Caco-2 (cell line): ENCODE data around the gene RPL31. TPM values are rescaled to one million over a fixed set of nuclear protein-coding genes. Genes with fewer than 3 reads are reported as not detected.

Source experiments
- BruUV-seq: library from RNA; stranded (reverse); fragments of 400-500 nt; replicated peaks from 2 replicates; lab custom pipeline; 2021; lab: Mats Ljungman, UMichigan
- CTCF ChIA-PET: fragments of 300-600 bp; sonication (Branson Sonifier 250); formaldehyde crosslinking; loops from one replicate; lab custom pipeline; 2022; ENCODE audit warnings: antibody characterized with exemption; lab: Charles Lee
- POLR2A ChIA-PET: fragments of 300-600 bp; sonication (Branson Sonifier 250); formaldehyde crosslinking; loops from one replicate; lab custom pipeline; 2022; ENCODE audit warnings: antibody characterized with exemption; lab: Charles Lee
- DNase-seq, 2 experiments: peaks; one replicate each; pipeline versions ENCODE4 v3.0.0 to v3.0.0-alpha.2; 2020 to 2022
- H3K27me3 ChIP-seq: replicated peaks from 2 replicates; pipeline ENCODE4 v1.6.0; 2011; ENCODE audit warnings: low read length; ENCODE audit not compliant: control insufficient read depth, insufficient read depth
- H3K36me3 ChIP-seq: 2 replicates; pipeline ENCODE4 v1.5.1; 2011; ENCODE audit warnings: low read length; ENCODE audit not compliant: control insufficient read depth, insufficient read depth
- H3K4me1 ChIP-seq: fragments of 250-450 bp; sonication (Bioruptor Pico); 2 replicates; pipeline ENCODE4 v1.5.1; 2020; ENCODE audit warnings: mild to moderate bottlenecking
- H3K4me3 ChIP-seq: 2 replicates; pipeline ENCODE4 v1.5.1; 2011; ENCODE audit warnings: low read depth, mild to moderate bottlenecking, control low read depth, low read length
- H3K9me3 ChIP-seq: fragments of 250-450 bp; sonication (Bioruptor Pico); 2 replicates; pipeline ENCODE4 v1.5.1; 2020; ENCODE audit warnings: mild to moderate bottlenecking, moderate library complexity
- H3K27ac Mint-ChIP-seq: one replicate; pipeline ENCODE4 v1.8.0; 2022; ENCODE audit warnings: mixed read lengths; ENCODE audit not compliant: unreplicated experiment
- H3K27me3 Mint-ChIP-seq: one replicate; pipeline ENCODE4 v1.8.0; 2022; ENCODE audit warnings: mixed read lengths; ENCODE audit not compliant: insufficient read depth, unreplicated experiment
- H3K36me3 Mint-ChIP-seq: one replicate; pipeline ENCODE4 v1.8.0; 2022; ENCODE audit warnings: mild to moderate bottlenecking, mixed read lengths; ENCODE audit not compliant: insufficient read depth, unreplicated experiment
- H3K4me1 Mint-ChIP-seq: one replicate; pipeline ENCODE4 v1.8.0; 2022; ENCODE audit warnings: low read depth, mixed read lengths; ENCODE audit not compliant: unreplicated experiment
- H3K4me3 Mint-ChIP-seq: one replicate; pipeline ENCODE4 v1.8.0; 2022; ENCODE audit warnings: mild to moderate bottlenecking, moderate library complexity, mixed read lengths; ENCODE audit not compliant: unreplicated experiment
- H3K9me3 Mint-ChIP-seq: one replicate; pipeline ENCODE4 v1.8.0; 2022; ENCODE audit warnings: mixed read lengths; ENCODE audit not compliant: unreplicated experiment
- intact Hi-C: fragments of 100-400 bp; cut with micrococcal nuclease; formaldehyde crosslinking; loops from one replicate; pipeline ENCODE4 v1.10.0; 2022; ENCODE audit not compliant: unreplicated experiment
- total RNA-seq: library from RNA; stranded (reverse); gene quantifications from 2 replicates; pipeline ENCODE4 v1.2.3, GENCODE V29; 2022
- TF ChIP-seq, protein P1 (sequence below), 2 experiments: fragments of 200-600 bp in 1 of 2; IDR thresholded peaks; 1 replicate in 1 of 2; 2 replicates in 1 of 2; pipeline versions ENCODE4 v1.5.1 to v1.8.0; 2011 to 2022; ENCODE audit warnings: antibody characterized with exemption in 1 of 2, control low read depth in 1 of 2, inconsistent platforms in 1 of 2, low read depth in 1 of 2, low read length in 1 of 2, mild to moderate bottlenecking in 1 of 2, moderate library complexity in 1 of 2; ENCODE audit not compliant: insufficient read depth in 1 of 2, severe bottlenecking in 1 of 2, unreplicated experiment in 1 of 2

RPL31 gene
- total RNA-seq, 1 experiment from 2014 or later = 2,026 TPM

DNA sequence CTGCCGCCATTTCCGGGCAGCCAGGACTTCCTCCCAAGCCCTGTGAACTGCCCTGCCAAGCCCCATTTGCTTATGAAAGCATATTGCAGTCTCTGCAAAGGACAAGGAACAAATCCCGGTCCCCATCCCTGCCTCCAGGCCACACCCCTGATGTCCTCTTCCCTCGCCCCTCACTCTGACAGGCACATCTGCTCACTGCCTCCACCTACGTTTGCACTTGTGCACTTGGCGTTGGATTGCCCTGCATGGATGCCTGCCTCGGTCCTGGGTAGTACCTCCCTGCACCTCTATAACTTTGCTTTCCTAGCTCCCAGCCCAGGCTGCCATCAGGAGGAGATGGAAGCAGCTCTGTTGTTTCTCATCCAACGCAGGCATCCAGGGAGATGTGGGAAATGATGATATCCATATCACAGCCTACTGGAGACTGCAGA, 19.6 kb upstream of the RPL31 start:
- no peaks in the 10 kb centered on the region for H3K36me3 Mint-ChIP-seq
- no peak overlapping the region for H3K27ac Mint-ChIP-seq
- Histone ChIP-seq H3K4me1 (peaks cover 16% of the 10 kb centered on the region), H3K4me3 (no peak overlapping the region), H3K36me3 (no peaks in the 10 kb centered on the region), H3K27me3 (no peaks in the 10 kb centered on the region), H3K9me3 (no peaks in the 10 kb centered on the region)
- TF ChIP-seq, protein P1, sequence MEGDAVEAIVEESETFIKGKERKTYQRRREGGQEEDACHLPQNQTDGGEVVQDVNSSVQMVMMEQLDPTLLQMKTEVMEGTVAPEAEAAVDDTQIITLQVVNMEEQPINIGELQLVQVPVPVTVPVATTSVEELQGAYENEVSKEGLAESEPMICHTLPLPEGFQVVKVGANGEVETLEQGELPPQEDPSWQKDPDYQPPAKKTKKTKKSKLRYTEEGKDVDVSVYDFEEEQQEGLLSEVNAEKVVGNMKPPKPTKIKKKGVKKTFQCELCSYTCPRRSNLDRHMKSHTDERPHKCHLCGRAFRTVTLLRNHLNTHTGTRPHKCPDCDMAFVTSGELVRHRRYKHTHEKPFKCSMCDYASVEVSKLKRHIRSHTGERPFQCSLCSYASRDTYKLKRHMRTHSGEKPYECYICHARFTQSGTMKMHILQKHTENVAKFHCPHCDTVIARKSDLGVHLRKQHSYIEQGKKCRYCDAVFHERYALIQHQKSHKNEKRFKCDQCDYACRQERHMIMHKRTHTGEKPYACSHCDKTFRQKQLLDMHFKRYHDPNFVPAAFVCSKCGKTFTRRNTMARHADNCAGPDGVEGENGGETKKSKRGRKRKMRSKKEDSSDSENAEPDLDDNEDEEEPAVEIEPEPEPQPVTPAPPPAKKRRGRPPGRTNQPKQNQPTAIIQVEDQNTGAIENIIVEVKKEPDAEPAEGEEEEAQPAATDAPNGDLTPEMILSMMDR (IDR thresholded peaks at IDR 0.05; ENCODE audit: insufficient read depth in 1 of 2, low read depth in 1 of 2, low read length in 1 of 2, severe bottlenecking in 1 of 2, unreplicated experiment in 1 of 2) = no peak
- no peak overlapping the region for H3K4me3 Mint-ChIP-seq
- BruUV-seq = no TSS peak
- no peaks in the 10 kb centered on the region for H3K9me3 Mint-ChIP-seq
- DNase-seq = no peak
- ChIA-PET CTCF (interaction anchor here (0.8 to 1.0 kb wide), 2 partner anchors 252 to 372 kb away, joined by 3 to 4 read pairs; no protein-coding TSS in a partner anchor), POLR2A (no interaction called here)
- intact Hi-C loops = no loop called here
- H3K4me1 Mint-ChIP-seq = peaks cover 8% of the 10 kb centered on the region
- no peaks in the 10 kb centered on the region for H3K27me3 Mint-ChIP-seq

DNA sequence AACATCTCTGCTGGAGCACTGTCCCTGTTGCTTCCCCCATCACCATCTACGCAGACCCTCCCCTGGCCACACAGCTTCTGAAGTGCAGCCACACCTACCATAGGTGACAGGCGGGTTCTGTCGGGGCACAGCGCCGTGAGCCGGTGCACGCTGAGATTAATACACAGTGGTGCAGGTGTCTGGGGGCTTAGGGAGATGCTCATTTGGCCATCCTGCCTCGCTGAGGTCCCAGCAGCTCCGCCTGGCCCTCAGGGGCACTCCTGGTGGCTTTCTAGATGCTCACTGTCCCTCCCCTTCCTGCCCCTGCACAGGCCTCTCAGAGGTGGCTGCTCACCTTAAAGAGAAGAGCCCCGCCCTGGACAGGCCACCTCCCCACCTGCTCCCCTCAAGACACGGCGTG, 18.9 kb upstream of the RPL31 start:
- no peak for DNase-seq
- Histone ChIP-seq H3K4me1 (peaks cover 16% of the 10 kb centered on the region), H3K4me3 (no peak overlapping the region), H3K9me3 (no peaks in the 10 kb centered on the region), H3K36me3 (no peaks in the 10 kb centered on the region), H3K27me3 (no peaks in the 10 kb centered on the region)
- ChIA-PET CTCF (interaction anchor here (0.6 to 1.0 kb wide), 3 partner anchors 105 to 361 kb away, joined by 3 to 4 read pairs (median 3); no protein-coding TSS in a partner anchor), POLR2A (no interaction called here)
- no peak overlapping the region for H3K4me3 Mint-ChIP-seq
- H3K9me3 Mint-ChIP-seq = no peaks in the 10 kb centered on the region
- no peak overlapping the region for H3K27ac Mint-ChIP-seq
- no TSS peak for BruUV-seq
- peaks cover 8% of the 10 kb centered on the region for H3K4me1 Mint-ChIP-seq
- no peaks in the 10 kb centered on the region for H3K36me3 Mint-ChIP-seq
- intact Hi-C loops = no loop called here
- H3K27me3 Mint-ChIP-seq = no peaks in the 10 kb centered on the region
- TF ChIP-seq, protein P1 (IDR thresholded peaks at IDR 0.05; ENCODE audit: insufficient read depth in 1 of 2, low read depth in 1 of 2, low read length in 1 of 2, severe bottlenecking in 1 of 2, unreplicated experiment in 1 of 2) = no peak

DNA sequence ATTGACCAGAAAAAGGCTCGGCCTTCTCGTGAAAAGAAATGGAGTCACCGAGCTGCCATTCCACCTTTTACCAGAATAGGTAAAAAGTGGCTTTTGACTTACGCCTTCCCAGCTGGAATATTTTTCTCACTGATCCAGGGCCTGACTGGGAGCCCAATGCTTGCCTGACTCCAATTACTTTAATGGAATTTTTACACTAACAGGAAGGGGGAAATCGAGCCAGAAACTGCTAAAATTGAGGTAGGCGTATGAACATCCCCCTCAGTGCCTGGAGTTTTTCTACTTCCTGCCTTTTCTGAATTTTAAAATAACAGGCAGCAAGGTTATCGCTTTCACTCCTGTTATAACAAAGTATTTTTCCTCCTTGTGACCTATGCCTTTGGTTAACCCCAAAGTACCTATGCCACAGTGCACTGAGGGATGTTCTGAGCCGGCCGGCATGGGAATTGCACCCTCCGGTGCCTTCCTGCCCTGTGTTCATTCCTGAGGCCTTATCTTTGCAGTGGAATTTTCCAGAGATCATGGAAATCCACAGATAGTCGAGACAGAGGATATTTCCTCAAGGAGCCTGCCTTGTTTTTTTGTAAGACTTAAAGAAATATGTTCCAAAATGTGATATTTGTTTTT, 18.3 kb upstream of the RPL31 start:
- H3K36me3 ChIP-seq = no peaks in the 10 kb centered on the region
- Mint-ChIP-seq H3K4me3 (no peak overlapping the region), H3K27me3 (no peaks in the 10 kb centered on the region), H3K9me3 (no peaks in the 10 kb centered on the region), H3K4me1 (peaks cover 8% of the 10 kb centered on the region), H3K36me3 (no peaks in the 10 kb centered on the region), H3K27ac (no peak overlapping the region)
- CTCF ChIA-PET = interaction anchor here (0.6 to 1.0 kb wide), 3 partner anchors 254 to 380 kb away, joined by 3 to 5 read pairs (median 3); no protein-coding TSS in a partner anchor
- no peak overlapping the region for H3K4me3 ChIP-seq
- TF ChIP-seq, protein P1 (IDR thresholded peaks at IDR 0.05; ENCODE audit: insufficient read depth in 1 of 2, low read depth in 1 of 2, low read length in 1 of 2, severe bottlenecking in 1 of 2, unreplicated experiment in 1 of 2) = no peak
- no TSS peak for BruUV-seq
- H3K9me3 ChIP-seq = no peaks in the 10 kb centered on the region
- POLR2A ChIA-PET = no interaction called here
- no peaks in the 10 kb centered on the region for H3K27me3 ChIP-seq
- H3K4me1 ChIP-seq = peaks cover 16% of the 10 kb centered on the region
- no peak for DNase-seq
- intact Hi-C loops = loop anchor here (1.0 to 2.0 kb wide), 3 partner anchors 99 to 388 kb away; no protein-coding TSS in a partner anchor
